ENCODE measurements around the gene CREB3. TPM values are rescaled to one million over a fixed set of nuclear protein-coding genes. Genes with fewer than 3 reads are reported as not detected.

The CREB3 gene
- total RNA-seq, 1 experiment from 2014 or later: 28.6 TPM

GRCh38 chr9:35743880-35744518 is 11.5 kb downstream of the CREB3 start:
- Histone ChIP-seq H3K36me3 (replicated peaks; ENCODE audit: control insufficient read depth, insufficient read depth, low read length) (peaks cover 39% of the 10 kb centered on the region), H3K27me3 (ENCODE audit: control insufficient read depth, insufficient read depth, low read length) (no peaks in the 10 kb centered on the region), H3K4me3 (ENCODE audit: insufficient read depth, low read depth, low read length) (no peak overlapping the region)
- no peak for DNase-seq

GRCh38 chr9:35745569-35745968 is 13.1 kb downstream of the CREB3 start:
- Histone ChIP-seq H3K4me3 (ENCODE audit: insufficient read depth, low read depth, low read length) (no peak overlapping the region), H3K27me3 (ENCODE audit: control insufficient read depth, insufficient read depth, low read length) (no peaks in the 10 kb centered on the region), H3K36me3 (replicated peaks; ENCODE audit: control insufficient read depth, insufficient read depth, low read length) (peaks cover 27% of the 10 kb centered on the region)
- no peak for DNase-seq

GRCh38 chr9:35746583-35746982 is 14.1 kb downstream of the CREB3 start:
- H3K36me3 ChIP-seq (replicated peaks; ENCODE audit: control insufficient read depth, insufficient read depth, low read length): peaks cover 28% of the 10 kb centered on the region
- H3K4me3 ChIP-seq (ENCODE audit: insufficient read depth, low read depth, low read length): peak overlapping the region; percentile 89
- H3K27me3 ChIP-seq (ENCODE audit: control insufficient read depth, insufficient read depth, low read length): no peaks in the 10 kb centered on the region
- DNase-seq: no peak

- Histone ChIP-seq H3K27me3 (ENCODE audit: control insufficient read depth, insufficient read depth, low read length) (no peaks in the 10 kb centered on the region), H3K36me3 (replicated peaks; ENCODE audit: control insufficient read depth, insufficient read depth, low read length) (peaks cover 28% of the 10 kb centered on the region), H3K4me3 (ENCODE audit: insufficient read depth, low read depth, low read length) (peak overlapping the region; percentile 89)
- DNase-seq: no peak
Observed at GRCh38 chr9:35748242-35748857, 15.9 kb downstream of the CREB3 start.

GRCh38 chr9:35748858-35749514 is 16.5 kb downstream of the CREB3 start, which contains the start of the genes GBA2 and RGP1:
Gene GBA2, minus strand, starts transcription at chr9:35749228. Its CDS starts 524 bp downstream, at chr9:35748704.
Gene RGP1, plus strand, starts transcription at chr9:35749287. Its CDS starts 469 bp downstream, at chr9:35749756.
- Histone ChIP-seq H3K4me3 (ENCODE audit: insufficient read depth, low read depth, low read length) (peak within 1 kb of the TSS; percentile 89), H3K27me3 (ENCODE audit: control insufficient read depth, insufficient read depth, low read length) (no peaks in the 10 kb centered on the region), H3K36me3 (replicated peaks; ENCODE audit: control insufficient read depth, insufficient read depth, low read length) (peaks cover 27% of the 10 kb centered on the region)
- DNase-seq: peak; percentile 95

GRCh38 chr9:35749515-35750255 is 17.2 kb downstream of the CREB3 start:
- DNase-seq: peak; percentile 41
- Histone ChIP-seq H3K4me3 (ENCODE audit: insufficient read depth, low read depth, low read length) (peak overlapping the region; percentile 89), H3K36me3 (replicated peaks; ENCODE audit: control insufficient read depth, insufficient read depth, low read length) (peaks cover 21% of the 10 kb centered on the region), H3K27me3 (ENCODE audit: control insufficient read depth, insufficient read depth, low read length) (no peaks in the 10 kb centered on the region)

- H3K4me3 ChIP-seq (ENCODE audit: insufficient read depth, low read depth, low read length): peak overlapping the region; percentile 89; the same call in 1 of the 2 replicates
- H3K27me3 ChIP-seq (ENCODE audit: control insufficient read depth, insufficient read depth, low read length): no peaks in the 10 kb centered on the region
- H3K36me3 ChIP-seq (replicated peaks; ENCODE audit: control insufficient read depth, insufficient read depth, low read length): peaks cover 21% of the 10 kb centered on the region
- no peak for DNase-seq
Observed at GRCh38 chr9:35750256-35750531, 17.7 kb downstream of the CREB3 start.

- no peak for DNase-seq
- no peaks in the 10 kb centered on the region for H3K27me3 ChIP-seq (ENCODE audit: control insufficient read depth, insufficient read depth, low read length)
- H3K36me3 ChIP-seq (replicated peaks; ENCODE audit: control insufficient read depth, insufficient read depth, low read length): peaks cover 21% of the 10 kb centered on the region
Observed at GRCh38 chr9:35753466-35753865, 21.0 kb downstream of the CREB3 start.

GRCh38 chr9:35754264-35754663 is 21.8 kb downstream of the CREB3 start, which contains the start of gene MSMP:
Gene MSMP, minus strand, starts transcription at chr9:35754276. Its CDS starts 147 bp downstream, at chr9:35754129.
- peaks cover 21% of the 10 kb centered on the region for H3K36me3 ChIP-seq (replicated peaks; ENCODE audit: control insufficient read depth, insufficient read depth, low read length)
- no peak within 1 kb of the TSS for H3K4me3 ChIP-seq (ENCODE audit: insufficient read depth, low read depth, low read length)
- H3K27me3 ChIP-seq (ENCODE audit: control insufficient read depth, insufficient read depth, low read length): no peaks in the 10 kb centered on the region
- no peak for DNase-seq

More at GRCh38 chr9:35753466-35753865, 21.0 kb downstream of the CREB3 start:
- no peak overlapping the region for H3K4me3 ChIP-seq (ENCODE audit: insufficient read depth, low read depth, low read length)

- H3K36me3 ChIP-seq (replicated peaks; ENCODE audit: control insufficient read depth, insufficient read depth, low read length): peaks cover 21% of the 10 kb centered on the region
- H3K4me3 ChIP-seq (ENCODE audit: insufficient read depth, low read depth, low read length): no peak overlapping the region
- H3K27me3 ChIP-seq (ENCODE audit: control insufficient read depth, insufficient read depth, low read length): no peaks in the 10 kb centered on the region
- no peak for DNase-seq
Observed at GRCh38 chr9:35755071-35755470, 22.6 kb downstream of the CREB3 start.

GRCh38 chr9:35756275-35757225 is 24.1 kb downstream of the CREB3 start:
- H3K4me3 ChIP-seq (ENCODE audit: insufficient read depth, low read depth, low read length): peak overlapping the region; percentile 62
- H3K36me3 ChIP-seq (replicated peaks; ENCODE audit: control insufficient read depth, insufficient read depth, low read length): peaks cover 18% of the 10 kb centered on the region
- H3K27me3 ChIP-seq (ENCODE audit: control insufficient read depth, insufficient read depth, low read length): no peaks in the 10 kb centered on the region
- DNase-seq: peak; percentile 86

- peak; percentile 80 for DNase-seq
- Histone ChIP-seq H3K4me3 (ENCODE audit: insufficient read depth, low read depth, low read length) (peak overlapping the region; percentile 62), H3K27me3 (ENCODE audit: control insufficient read depth, insufficient read depth, low read length) (no peaks in the 10 kb centered on the region), H3K36me3 (replicated peaks; ENCODE audit: control insufficient read depth, insufficient read depth, low read length) (peaks cover 13% of the 10 kb centered on the region)
Observed at GRCh38 chr9:35757226-35757891, 24.9 kb downstream of the CREB3 start.

- DNase-seq: no peak
Observed at GRCh38 chr9:35757892-35758275, 25.4 kb downstream of the CREB3 start.

More at GRCh38 chr9:35757892-35758275, 25.4 kb downstream of the CREB3 start:
- Histone ChIP-seq H3K4me3 (ENCODE audit: insufficient read depth, low read depth, low read length) (peak overlapping the region; percentile 62), H3K27me3 (ENCODE audit: control insufficient read depth, insufficient read depth, low read length) (no peaks in the 10 kb centered on the region), H3K36me3 (replicated peaks; ENCODE audit: control insufficient read depth, insufficient read depth, low read length) (peaks cover 10% of the 10 kb centered on the region)

Data from H7 (cell line).